Ishikawa (cell line): Measurements from ENCODE around the gene MRPS10.
A peak's percentile ranks its signal among the peaks of the same experiment; 100 is the strongest.

ENCODE experiments used
- CEBPB ChIP-seq: IDR thresholded peaks from 2 replicates; pipeline ENCODE4 v1.6.1; 2012
- CREB1 ChIP-seq: IDR thresholded peaks from 2 replicates; pipeline ENCODE4 v1.6.1; 2012; ENCODE audit warnings: low read depth
- EGR1 ChIP-seq: IDR thresholded peaks from 2 replicates; pipeline ENCODE4 v1.6.1; 2012
- EP300 ChIP-seq: IDR thresholded peaks from 2 replicates; pipeline ENCODE4 v1.6.1; 2012; ENCODE audit warnings: borderline replicate concordance
- FOXM1 ChIP-seq: IDR thresholded peaks from 2 replicates; pipeline ENCODE4 v1.6.1; 2012; ENCODE audit warnings: low read depth, borderline replicate concordance
- NFIC ChIP-seq: IDR thresholded peaks from 2 replicates; pipeline ENCODE4 v1.6.1; 2012
- RAD21 ChIP-seq: IDR thresholded peaks from 2 replicates; pipeline ENCODE4 v1.6.1; 2012; ENCODE audit warnings: low read depth
- TAF1 ChIP-seq: IDR thresholded peaks from 2 replicates; pipeline ENCODE4 v1.6.1; 2012; ENCODE audit warnings: low read depth, mild to moderate bottlenecking
- TCF12 ChIP-seq: IDR thresholded peaks from 2 replicates; pipeline ENCODE4 v1.6.1; 2012; ENCODE audit warnings: low read depth
- TEAD4 ChIP-seq: IDR thresholded peaks from 2 replicates; pipeline ENCODE4 v1.6.1; 2012
- USF1 ChIP-seq: IDR thresholded peaks from 2 replicates; pipeline ENCODE4 v1.6.1; 2012
- YY1 ChIP-seq: IDR thresholded peaks from 2 replicates; pipeline ENCODE4 v1.6.1; 2012; ENCODE audit warnings: low read depth
- ZBTB7A ChIP-seq: IDR thresholded peaks from 2 replicates; pipeline ENCODE4 v1.6.1; 2012; ENCODE audit warnings: low read depth
- TF ChIP-seq, protein P1 (sequence below): IDR thresholded peaks from 2 replicates; pipeline ENCODE4 v1.6.1; 2012
- TF ChIP-seq, protein P2 (sequence below): IDR thresholded peaks from 2 replicates; pipeline ENCODE4 v1.6.1; 2012; ENCODE audit warnings: low read depth, mild to moderate bottlenecking

The MRPS10 gene

GRCh38 chr6:42217519-42218367 lies at the start of gene MRPS10:
Gene MRPS10 (minus strand): TSS chr6:42217861. CDS start chr6:42217849, 12 bp downstream.
- TF ChIP-seq, protein P1, sequence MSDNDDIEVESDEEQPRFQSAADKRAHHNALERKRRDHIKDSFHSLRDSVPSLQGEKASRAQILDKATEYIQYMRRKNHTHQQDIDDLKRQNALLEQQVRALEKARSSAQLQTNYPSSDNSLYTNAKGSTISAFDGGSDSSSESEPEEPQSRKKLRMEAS = peak; percentile 68
- TF ChIP-seq NFIC = 0 out of 2 replicates have a peak, but pooled peaks have one; percentile 20
- TF ChIP-seq, protein P2, sequence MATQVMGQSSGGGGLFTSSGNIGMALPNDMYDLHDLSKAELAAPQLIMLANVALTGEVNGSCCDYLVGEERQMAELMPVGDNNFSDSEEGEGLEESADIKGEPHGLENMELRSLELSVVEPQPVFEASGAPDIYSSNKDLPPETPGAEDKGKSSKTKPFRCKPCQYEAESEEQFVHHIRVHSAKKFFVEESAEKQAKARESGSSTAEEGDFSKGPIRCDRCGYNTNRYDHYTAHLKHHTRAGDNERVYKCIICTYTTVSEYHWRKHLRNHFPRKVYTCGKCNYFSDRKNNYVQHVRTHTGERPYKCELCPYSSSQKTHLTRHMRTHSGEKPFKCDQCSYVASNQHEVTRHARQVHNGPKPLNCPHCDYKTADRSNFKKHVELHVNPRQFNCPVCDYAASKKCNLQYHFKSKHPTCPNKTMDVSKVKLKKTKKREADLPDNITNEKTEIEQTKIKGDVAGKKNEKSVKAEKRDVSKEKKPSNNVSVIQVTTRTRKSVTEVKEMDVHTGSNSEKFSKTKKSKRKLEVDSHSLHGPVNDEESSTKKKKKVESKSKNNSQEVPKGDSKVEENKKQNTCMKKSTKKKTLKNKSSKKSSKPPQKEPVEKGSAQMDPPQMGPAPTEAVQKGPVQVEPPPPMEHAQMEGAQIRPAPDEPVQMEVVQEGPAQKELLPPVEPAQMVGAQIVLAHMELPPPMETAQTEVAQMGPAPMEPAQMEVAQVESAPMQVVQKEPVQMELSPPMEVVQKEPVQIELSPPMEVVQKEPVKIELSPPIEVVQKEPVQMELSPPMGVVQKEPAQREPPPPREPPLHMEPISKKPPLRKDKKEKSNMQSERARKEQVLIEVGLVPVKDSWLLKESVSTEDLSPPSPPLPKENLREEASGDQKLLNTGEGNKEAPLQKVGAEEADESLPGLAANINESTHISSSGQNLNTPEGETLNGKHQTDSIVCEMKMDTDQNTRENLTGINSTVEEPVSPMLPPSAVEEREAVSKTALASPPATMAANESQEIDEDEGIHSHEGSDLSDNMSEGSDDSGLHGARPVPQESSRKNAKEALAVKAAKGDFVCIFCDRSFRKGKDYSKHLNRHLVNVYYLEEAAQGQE = 0 out of 2 replicates have a peak, but pooled peaks have one; percentile 37
- peak; percentile 14; the same call in 1 of the 2 replicates for TF ChIP-seq RAD21
- peak; percentile 28; the same call in 1 of the 2 replicates for TF ChIP-seq USF1
- peak; percentile 100 for TF ChIP-seq TAF1
- TF ChIP-seq YY1 = peak; percentile 99
- peak; percentile 49; the same call in 1 of the 2 replicates for TF ChIP-seq FOXM1
- peak; percentile 76 for TF ChIP-seq TCF12
- TF ChIP-seq ZBTB7A = no peak
- TF ChIP-seq TEAD4 = peak; percentile 31; the same call in 1 of the 2 replicates
- peak; percentile 53; the same call in 1 of the 2 replicates for TF ChIP-seq CREB1
- TF ChIP-seq EGR1 = peak; percentile 42; the same call in 1 of the 2 replicates
- no peak for TF ChIP-seq CEBPB
- TF ChIP-seq EP300 = no peak

GRCh38 chr6:42266538-42266937 lies 48.9 kb upstream of the MRPS10 start:
- TF ChIP-seq FOXM1 (no peak), ZBTB7A (no peak), EP300 (no peak), TEAD4 (no peak), TAF1 (no peak), CREB1 (no peak), RAD21 (no peak), NFIC (no peak), EGR1 (no peak), TCF12 (no peak), USF1 (no peak), YY1 (no peak), CEBPB (no peak)
- TF ChIP-seq, protein P1 = no peak
- TF ChIP-seq, protein P2 = no peak

GRCh38 chr6:42264852-42265390 lies 47.3 kb upstream of the MRPS10 start:
- TF ChIP-seq CREB1 (no peak), YY1 (no peak), CEBPB (no peak), FOXM1 (no peak), RAD21 (no peak), TEAD4 (no peak), TAF1 (no peak), EP300 (no peak), TCF12 (no peak)
- TF ChIP-seq, protein P1 = no peak

GRCh38 chr6:42264162-42264851 lies 46.6 kb upstream of the MRPS10 start:
- TF ChIP-seq TCF12 (no peak), EP300 (no peak), EGR1 (no peak), TEAD4 (no peak), FOXM1 (no peak), RAD21 (no peak), TAF1 (no peak), YY1 (no peak), CREB1 (no peak)
- TF ChIP-seq, protein P1 = no peak
- TF ChIP-seq, protein P2 = no peak
